K562 (cell line): Measurements from ENCODE around the gene HCN3. TPM values are rescaled to one million over a fixed set of nuclear protein-coding genes. Genes with fewer than 3 reads are reported as not detected.

ENCODE experiments used
- BCL6 ChIP-seq: fragments of 250-450 bp; sonication (Bioruptor Pico); IDR thresholded peaks from 2 replicates; pipeline ENCODE4 v1.4.0; 2020
- BCOR ChIP-seq: fragments of 450-650 bp; IDR thresholded peaks from 2 replicates; pipeline ENCODE4 v1.6.1; 2016
- BMI1 ChIP-seq: fragments of 150-350 bp; IDR thresholded peaks from 2 replicates; pipeline ENCODE4 v1.6.1; 2014; ENCODE audit warnings: low read length
- CEBPG ChIP-seq, 3 experiments: fragments of 200-800 bp in 1 of 3; sonication (Bioruptor generic) in 1 of 3; sonication (generic) in 1 of 3; formaldehyde crosslinking in 1 of 3; IDR thresholded peaks in 2 of 3; conservative IDR thresholded peaks in 1 of 3; 2 replicates each; pipeline versions ENCODE4 v1.6.1 to v1.8.0; 2016 to 2022; ENCODE audit warnings: missing compliant biosample characterization in 2 of 3, missing genetic modification characterization in 2 of 3, mild to moderate bottlenecking in 1 of 3, missing genetic modification reagents in 1 of 3
- DMBX1 ChIP-seq: fragments of 250-450 bp; sonication (Bioruptor Pico); IDR thresholded peaks from 2 replicates; pipeline ENCODE4 v1.8.0; 2022; ENCODE audit warnings: inconsistent platforms, mild to moderate bottlenecking, moderate library complexity, borderline replicate concordance
- EHMT2 ChIP-seq: fragments of 450-650 bp; IDR thresholded peaks from 2 replicates; pipeline ENCODE4 v1.6.1; 2018; ENCODE audit warnings: antibody characterized with exemption
- ESRRA ChIP-seq: fragments of 450-650 bp; IDR thresholded peaks from 2 replicates; pipeline ENCODE4 v1.6.1; 2014; ENCODE audit warnings: low read depth, mild to moderate bottlenecking, moderate library complexity, borderline replicate concordance
- HEY1 ChIP-seq: fragments of 250-450 bp; sonication (Bioruptor Pico); IDR thresholded peaks from 2 replicates; pipeline ENCODE4 v1.5.0; 2020; ENCODE audit warnings: mild to moderate bottlenecking, moderate library complexity, borderline replicate concordance
- L3MBTL2 ChIP-seq: fragments of 450-650 bp; IDR thresholded peaks from 2 replicates; pipeline ENCODE4 v1.6.1; 2016; ENCODE audit warnings: mild to moderate bottlenecking, moderate library complexity
- MEIS2 ChIP-seq: fragments of 450-650 bp; IDR thresholded peaks from 2 replicates; pipeline ENCODE4 v1.6.1; 2014; ENCODE audit warnings: mild to moderate bottlenecking; ENCODE audit not compliant: partially characterized antibody
- PRPF4 ChIP-seq: fragments of 200-400 bp; formaldehyde crosslinking; IDR thresholded peaks from one replicate; pipeline ENCODE4 v1.6.1; 2017; ENCODE audit warnings: low read length, low read depth, mild to moderate bottlenecking; ENCODE audit not compliant: insufficient read depth, poor library complexity, severe bottlenecking
- SRSF7 ChIP-seq: fragments of 200-400 bp; formaldehyde crosslinking; optimal IDR thresholded peaks from 2 replicates; pipeline ENCODE3; 2017; ENCODE audit warnings: mild to moderate bottlenecking, low read depth, low read length
- ZNF232 ChIP-seq: sonication (generic); formaldehyde crosslinking; IDR thresholded peaks from 2 replicates; pipeline ENCODE4 v1.8.0; 2022; ENCODE audit warnings: mild to moderate bottlenecking, missing genetic modification reagents
- ZNF24 ChIP-seq: fragments of 450-650 bp; IDR thresholded peaks from 2 replicates; pipeline ENCODE4 v1.6.1; 2016
- ZNF253 ChIP-seq: fragments of 250-450 bp; sonication (Bioruptor Pico); conservative IDR thresholded peaks from 2 replicates; pipeline ENCODE4 v1.6.1; 2021; ENCODE audit warnings: mild to moderate bottlenecking
- ZNF324 ChIP-seq: fragments of 250-450 bp; sonication (Bioruptor Pico); IDR thresholded peaks from 2 replicates; pipeline ENCODE4 v1.4.0; 2020; ENCODE audit warnings: mild to moderate bottlenecking
- ZNF584 ChIP-seq: fragments of 200-800 bp; sonication (Bioruptor generic); IDR thresholded peaks from 2 replicates; pipeline ENCODE4 v1.6.1; 2016; ENCODE audit warnings: low read depth, mild to moderate bottlenecking, missing genetic modification characterization, missing compliant biosample characterization
- ZNF707 ChIP-seq: fragments of 250-450 bp; sonication (Bioruptor Pico); conservative IDR thresholded peaks from 2 replicates; pipeline ENCODE4 v1.8.0; 2022; ENCODE audit warnings: inconsistent platforms, mild to moderate bottlenecking, moderate library complexity
- polyA plus RNA-seq, 8 experiments: library from polyadenylated mRNA; depleted of rRNA in 4 of 8; stranded (reverse) in 5 of 8; unstranded in 3 of 8; fragments of >200 nt; fragmentation: Nextera tagmentation in 2 of 8; fragmentation: Illumina TruSeq in 1 of 8; extraction: Ambion mirVana in 2 of 8; extraction: Trizol in 1 of 8; gene quantifications; 2 replicates each; pipeline versions ENCODE4 v1.2.1 to v1.2.3, GENCODE V29; 2011 to 2014; ENCODE audit warnings: inconsistent platforms in 1 of 8, missing spikeins in 1 of 8
- total RNA-seq, 7 experiments: library from RNA; depleted of rRNA in 6 of 7; stranded (reverse); fragments of >200 nt in 6 of 7; fragmentation: Illumina TruSeq in 2 of 7; extraction: Trizol in 2 of 7; gene quantifications; 2 replicates each; pipeline versions ENCODE4 v1.2.1 to v1.2.3, GENCODE V29; 2011 to 2021; ENCODE audit warnings: low replicate concordance in 1 of 7
- TF ChIP-seq, protein P1 (sequence below), 2 experiments: fragments of 450-650 bp; IDR thresholded peaks; 2 replicates each; pipeline ENCODE4 v1.6.1; 2018; ENCODE audit warnings: mild to moderate bottlenecking in 2 of 2, low read depth in 1 of 2; ENCODE audit not compliant: partially characterized antibody in 2 of 2
- TF ChIP-seq, protein P2 (sequence below): fragments of 250-450 bp; sonication (Bioruptor Pico); IDR thresholded peaks from 2 replicates; pipeline ENCODE4 v1.4.0; 2020; ENCODE audit warnings: mild to moderate bottlenecking, moderate library complexity
- TF ChIP-seq, protein P3 (sequence below): sonication (generic); formaldehyde crosslinking; IDR thresholded peaks from 2 replicates; pipeline ENCODE4 v1.4.0; 2020; ENCODE audit warnings: mild to moderate bottlenecking, missing genetic modification reagents

The HCN3 gene
- total and polyA plus RNA-seq, 9 of the 15 experiments (the other 6 are each of a cell fraction or from before 2014, with no cell fraction given): 0.91 to 9.7 (median 3.9) TPM

DNA sequence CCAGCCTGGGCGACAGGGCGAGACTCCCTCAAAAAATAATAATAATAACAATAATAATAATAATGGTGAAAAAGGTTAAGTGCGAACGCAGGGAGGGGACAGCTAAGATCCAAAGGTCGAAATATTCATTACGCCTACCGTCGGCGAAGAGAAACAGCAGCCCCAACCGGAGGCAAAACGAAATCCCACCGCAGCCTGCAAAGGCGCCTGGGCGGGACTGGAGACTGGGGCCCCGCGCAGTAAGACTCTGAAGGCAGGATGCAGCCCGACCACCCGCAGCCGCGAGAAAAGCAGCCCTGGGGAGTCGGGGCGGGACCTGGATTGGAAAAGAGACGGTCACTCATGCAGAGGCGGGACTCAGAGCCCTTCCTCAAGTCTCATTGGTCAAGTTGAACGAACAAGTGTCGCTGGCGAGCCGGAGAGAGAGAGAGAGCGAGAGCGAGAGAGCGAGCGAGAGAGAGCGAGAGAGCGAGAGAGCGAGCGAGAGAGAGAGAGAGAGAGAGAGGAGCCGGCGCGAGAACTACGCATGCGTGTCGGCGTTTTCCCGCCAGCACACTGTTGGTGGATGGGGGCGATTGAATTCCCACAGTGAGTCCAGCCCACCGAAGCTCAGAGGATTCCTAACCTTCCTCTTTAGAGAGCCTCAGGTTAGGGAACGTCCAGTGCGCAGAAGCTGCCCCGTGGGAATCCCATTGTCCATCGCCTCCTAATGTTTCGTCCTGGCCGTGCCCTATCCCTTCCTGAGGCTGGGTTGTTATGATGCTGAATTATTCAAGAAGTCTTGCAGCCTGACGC, 32.7 kb upstream of the HCN3 start (continued):
- TF ChIP-seq, protein P1, sequence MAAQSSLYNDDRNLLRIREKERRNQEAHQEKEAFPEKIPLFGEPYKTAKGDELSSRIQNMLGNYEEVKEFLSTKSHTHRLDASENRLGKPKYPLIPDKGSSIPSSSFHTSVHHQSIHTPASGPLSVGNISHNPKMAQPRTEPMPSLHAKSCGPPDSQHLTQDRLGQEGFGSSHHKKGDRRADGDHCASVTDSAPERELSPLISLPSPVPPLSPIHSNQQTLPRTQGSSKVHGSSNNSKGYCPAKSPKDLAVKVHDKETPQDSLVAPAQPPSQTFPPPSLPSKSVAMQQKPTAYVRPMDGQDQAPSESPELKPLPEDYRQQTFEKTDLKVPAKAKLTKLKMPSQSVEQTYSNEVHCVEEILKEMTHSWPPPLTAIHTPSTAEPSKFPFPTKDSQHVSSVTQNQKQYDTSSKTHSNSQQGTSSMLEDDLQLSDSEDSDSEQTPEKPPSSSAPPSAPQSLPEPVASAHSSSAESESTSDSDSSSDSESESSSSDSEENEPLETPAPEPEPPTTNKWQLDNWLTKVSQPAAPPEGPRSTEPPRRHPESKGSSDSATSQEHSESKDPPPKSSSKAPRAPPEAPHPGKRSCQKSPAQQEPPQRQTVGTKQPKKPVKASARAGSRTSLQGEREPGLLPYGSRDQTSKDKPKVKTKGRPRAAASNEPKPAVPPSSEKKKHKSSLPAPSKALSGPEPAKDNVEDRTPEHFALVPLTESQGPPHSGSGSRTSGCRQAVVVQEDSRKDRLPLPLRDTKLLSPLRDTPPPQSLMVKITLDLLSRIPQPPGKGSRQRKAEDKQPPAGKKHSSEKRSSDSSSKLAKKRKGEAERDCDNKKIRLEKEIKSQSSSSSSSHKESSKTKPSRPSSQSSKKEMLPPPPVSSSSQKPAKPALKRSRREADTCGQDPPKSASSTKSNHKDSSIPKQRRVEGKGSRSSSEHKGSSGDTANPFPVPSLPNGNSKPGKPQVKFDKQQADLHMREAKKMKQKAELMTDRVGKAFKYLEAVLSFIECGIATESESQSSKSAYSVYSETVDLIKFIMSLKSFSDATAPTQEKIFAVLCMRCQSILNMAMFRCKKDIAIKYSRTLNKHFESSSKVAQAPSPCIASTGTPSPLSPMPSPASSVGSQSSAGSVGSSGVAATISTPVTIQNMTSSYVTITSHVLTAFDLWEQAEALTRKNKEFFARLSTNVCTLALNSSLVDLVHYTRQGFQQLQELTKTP (IDR thresholded peaks at IDR 0.05; ENCODE audit: low read depth in 1 of 2, partially characterized antibody in 2 of 2): peak; percentile 72 to 97
- TF ChIP-seq, protein P2, sequence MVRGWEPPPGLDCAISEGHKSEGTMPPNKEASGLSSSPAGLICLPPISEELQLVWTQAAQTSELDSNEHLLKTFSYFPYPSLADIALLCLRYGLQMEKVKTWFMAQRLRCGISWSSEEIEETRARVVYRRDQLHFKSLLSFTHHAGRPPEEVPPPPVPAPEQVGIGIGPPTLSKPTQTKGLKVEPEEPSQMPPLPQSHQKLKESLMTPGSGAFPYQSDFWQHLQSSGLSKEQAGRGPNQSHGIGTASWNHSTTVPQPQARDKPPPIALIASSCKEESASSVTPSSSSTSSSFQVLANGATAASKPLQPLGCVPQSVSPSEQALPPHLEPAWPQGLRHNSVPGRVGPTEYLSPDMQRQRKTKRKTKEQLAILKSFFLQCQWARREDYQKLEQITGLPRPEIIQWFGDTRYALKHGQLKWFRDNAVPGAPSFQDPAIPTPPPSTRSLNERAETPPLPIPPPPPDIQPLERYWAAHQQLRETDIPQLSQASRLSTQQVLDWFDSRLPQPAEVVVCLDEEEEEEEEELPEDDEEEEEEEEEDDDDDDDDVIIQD: peak; percentile 19; the same call in 1 of the 2 replicates
- no peak for TF ChIP-seq BCL6 (CRISPR knock-in tag)
- no peak for TF ChIP-seq ZNF232 (CRISPR knock-in tag)
- TF ChIP-seq ZNF324 (CRISPR knock-in tag): no peak
- no peak; the same call in 1 of the 2 replicates for TF ChIP-seq BMI1
- TF ChIP-seq, protein P3, sequence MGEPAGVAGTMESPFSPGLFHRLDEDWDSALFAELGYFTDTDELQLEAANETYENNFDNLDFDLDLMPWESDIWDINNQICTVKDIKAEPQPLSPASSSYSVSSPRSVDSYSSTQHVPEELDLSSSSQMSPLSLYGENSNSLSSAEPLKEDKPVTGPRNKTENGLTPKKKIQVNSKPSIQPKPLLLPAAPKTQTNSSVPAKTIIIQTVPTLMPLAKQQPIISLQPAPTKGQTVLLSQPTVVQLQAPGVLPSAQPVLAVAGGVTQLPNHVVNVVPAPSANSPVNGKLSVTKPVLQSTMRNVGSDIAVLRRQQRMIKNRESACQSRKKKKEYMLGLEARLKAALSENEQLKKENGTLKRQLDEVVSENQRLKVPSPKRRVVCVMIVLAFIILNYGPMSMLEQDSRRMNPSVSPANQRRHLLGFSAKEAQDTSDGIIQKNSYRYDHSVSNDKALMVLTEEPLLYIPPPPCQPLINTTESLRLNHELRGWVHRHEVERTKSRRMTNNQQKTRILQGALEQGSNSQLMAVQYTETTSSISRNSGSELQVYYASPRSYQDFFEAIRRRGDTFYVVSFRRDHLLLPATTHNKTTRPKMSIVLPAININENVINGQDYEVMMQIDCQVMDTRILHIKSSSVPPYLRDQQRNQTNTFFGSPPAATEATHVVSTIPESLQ: peak; percentile 77; the same call in 1 of the 2 replicates
- peak; percentile 93 for TF ChIP-seq L3MBTL2
- TF ChIP-seq ZNF253 (CRISPR knock-in tag): no peak
- no peak for TF ChIP-seq PRPF4
- peak; percentile 98 for TF ChIP-seq BCOR
- peak; percentile 88 for TF ChIP-seq EHMT2
- TF ChIP-seq SRSF7: no peak
- TF ChIP-seq DMBX1 (CRISPR knock-in tag): peak; percentile 73
- TF ChIP-seq ZNF584 (CRISPR knock-in tag): peak; percentile 81; the same call in 1 of the 2 replicates
- TF ChIP-seq HEY1: no peak
- peak; percentile 97 for TF ChIP-seq ZNF24
- TF ChIP-seq MEIS2: peak; percentile 70
- peak; percentile 68; the same call in 1 of the 2 replicates for TF ChIP-seq ESRRA
- no peak for TF ChIP-seq CEBPG (CRISPR knock-in tag; IDR thresholded peaks at IDR 0.05)
- TF ChIP-seq CEBPG (tag; conservative IDR thresholded peaks at IDR 0.05 in 1 of 2, IDR thresholded peaks at IDR 0.05 in 1 of 2): no peak
- TF ChIP-seq ZNF707 (CRISPR knock-in tag): peak; percentile 57; the same call in 1 of the 2 replicates
